A549 (cell line): ENCODE data around the gene NCAPD2. TPM values are rescaled to one million over a fixed set of nuclear protein-coding genes. Genes with fewer than 3 reads are reported as not detected.
"Not testable (repeated sequence)": the region's sequence is repeated elsewhere in the genome, so short reads cannot be mapped to it uniquely, and the experiment has no call there.

Experiments
- ATAC-seq, 2 experiments: fragments of 200-7000 bp in 1 of 2; fragments of >200 bp in 1 of 2; cut with Nextera tagmentation in 1 of 2; cut with Tn5 transposase in 1 of 2; 3 replicates each; pipeline versions ENCODE4 v1.8.0 to v1.9.1; 2018 to 2020; ENCODE audit warnings: mild to moderate bottlenecking in 1 of 2, moderate library complexity in 1 of 2
- CTCF ChIA-PET: fragments of 300-600 bp; sonication (Branson Sonifier 250); formaldehyde crosslinking; extraction: SDS; loops from one replicate; lab custom pipeline; 2021; ENCODE audit warnings: antibody characterized with exemption, inconsistent platforms; lab: Yijun Ruan, JAX
- POLR2A ChIA-PET: fragments of 350-600 bp; formaldehyde crosslinking; extraction: SDS; loops from one replicate; lab custom pipeline; 2021; ENCODE audit warnings: antibody characterized with exemption, inconsistent platforms; lab: Yijun Ruan, JAX
- DNase-seq, 2 experiments: peaks; one replicate each; pipeline versions ENCODE4 v3.0.0 to v3.0.0-alpha.2; 2011 to 2016; ENCODE audit warnings: low read depth in 1 of 2, low spot score in 1 of 2
- FAIRE-seq: peaks from 2 replicates; lab custom pipeline; 2011; peaks lifted over from hg19 to GRCh38; lab: Jason Lieb, UNC
- H3K27ac ChIP-seq, 2 experiments: fragments of >200 bp; sonication (Bioruptor Twin); formaldehyde crosslinking; 3 replicates each; pipeline ENCODE4 v1.5.1; 2016 to 2017
- H3K4me1 ChIP-seq: fragments of >200 bp; sonication (Bioruptor Twin); formaldehyde crosslinking; 3 replicates; pipeline ENCODE4 v1.6.1; 2016
- H3K4me2 ChIP-seq: fragments of >200 bp; sonication (Bioruptor Twin); formaldehyde crosslinking; 3 replicates; pipeline ENCODE4 v1.6.1; 2016
- H3K4me3 ChIP-seq: fragments of >200 bp; sonication (Bioruptor Twin); formaldehyde crosslinking; 3 replicates; pipeline ENCODE4 v1.5.1; 2016
- H3K9me3 ChIP-seq: fragments of >200 bp; sonication (Bioruptor Twin); formaldehyde crosslinking; 3 replicates; pipeline ENCODE4 v1.6.1; 2016
- CBX8 ChIP-seq: fragments of 200-600 bp; sonication (generic); IDR thresholded peaks from 2 replicates; pipeline ENCODE4 v1.6.1; 2016
- CEBPB ChIP-seq, 2 experiments: fragments of >200 bp in 1 of 2; sonication (Bioruptor Twin) in 1 of 2; formaldehyde crosslinking in 1 of 2; IDR thresholded peaks; 2 replicates each; pipeline ENCODE4 v1.6.1; 2012 to 2016
- ELK1 ChIP-seq: fragments of 150-350 bp; IDR thresholded peaks from 2 replicates; pipeline ENCODE4 v1.6.1; 2014; ENCODE audit warnings: low read depth, mild to moderate bottlenecking, low read length
- FOSL2 ChIP-seq, 2 experiments: fragments of 450-650 bp in 1 of 2; fragments of >200 bp in 1 of 2; sonication (Bioruptor Twin) in 1 of 2; formaldehyde crosslinking; IDR thresholded peaks; 2 replicates each; pipeline versions ENCODE4 v1.5.0 to v1.6.1; 2016 to 2020; ENCODE audit warnings: mild to moderate bottlenecking in 1 of 2, moderate library complexity in 1 of 2
- HMGXB4 ChIP-seq: fragments of 250-450 bp; sonication (Bioruptor Pico); IDR thresholded peaks from 2 replicates; pipeline ENCODE4 v1.5.0; 2021; ENCODE audit warnings: mild to moderate bottlenecking, moderate library complexity, borderline replicate concordance
- JUN ChIP-seq, 2 experiments: fragments of >200 bp; sonication (Bioruptor Twin); formaldehyde crosslinking; IDR thresholded peaks; 2 replicates in 1 of 2; 3 replicates in 1 of 2; pipeline ENCODE4 v1.6.1; 2016 to 2017
- MAFK ChIP-seq: fragments of 450-650 bp; IDR thresholded peaks from 2 replicates; pipeline ENCODE4 v1.6.1; 2014; ENCODE audit not compliant: partially characterized antibody
- MAX ChIP-seq: IDR thresholded peaks from 2 replicates; pipeline ENCODE4 v1.6.1; 2012
- MAZ ChIP-seq: fragments of 150-350 bp; IDR thresholded peaks from 2 replicates; pipeline ENCODE4 v1.6.1; 2014; ENCODE audit warnings: antibody characterized with exemption, low read depth, low read length, borderline replicate concordance
- NPAS2 ChIP-seq: fragments of 250-450 bp; sonication (Bioruptor Pico); IDR thresholded peaks from 2 replicates; pipeline ENCODE4 v1.8.0; 2022; ENCODE audit warnings: mild to moderate bottlenecking, moderate library complexity, borderline replicate concordance
- PHF8 ChIP-seq: fragments of 200-600 bp; sonication (generic); IDR thresholded peaks from 2 replicates; pipeline ENCODE4 v1.6.1; 2016; ENCODE audit warnings: low read depth, mild to moderate bottlenecking, antibody characterized with exemption, moderate library complexity, borderline replicate concordance
- POLR2AphosphoS2 ChIP-seq: conservative IDR thresholded peaks from 2 replicates; pipeline ENCODE4 v1.6.1; 2012; ENCODE audit warnings: low read length, improper control_type of control experiment, inconsistent platforms
- RAD21 ChIP-seq, 2 experiments: fragments of >200 bp in 1 of 2; sonication (Bioruptor Twin) in 1 of 2; formaldehyde crosslinking in 1 of 2; IDR thresholded peaks in 1 of 2; conservative IDR thresholded peaks in 1 of 2; 2 replicates in 1 of 2; 3 replicates in 1 of 2; pipeline ENCODE4 v1.6.1; 2012 to 2018; ENCODE audit warnings: inconsistent platforms in 1 of 2
- SMC3 ChIP-seq: fragments of >200 bp; sonication (Bioruptor Twin); formaldehyde crosslinking; IDR thresholded peaks from 3 replicates; pipeline ENCODE4 v1.6.1; 2018; ENCODE audit warnings: inconsistent platforms
- TFCP2L1 ChIP-seq: fragments of 250-450 bp; sonication (Bioruptor Pico); IDR thresholded peaks from 2 replicates; pipeline ENCODE4 v1.5.0; 2021; ENCODE audit warnings: mild to moderate bottlenecking
- ZNF302 ChIP-seq: fragments of 250-450 bp; sonication (Bioruptor Pico); IDR thresholded peaks from 2 replicates; pipeline ENCODE4 v1.9.0; 2021; ENCODE audit warnings: inconsistent platforms, mild to moderate bottlenecking, moderate library complexity
- WGBS: methylation state at CpG from one replicate; pipeline ENCODE4 v1.1.6; 2017; ENCODE audit errors: missing lambda C conversion rate; 5-methylcytosine and 5-hydroxymethylcytosine counted together
- polyA plus RNA-seq, 4 experiments: library from polyadenylated mRNA; depleted of rRNA in 3 of 4; stranded (reverse); fragments of >200 nt; fragmentation: RNase III in 1 of 4; extraction: RNeasy Plus Mini Kit Qiagen cat#74134 plus additional on column Dnase treatment in 1 of 4; gene quantifications; 2 replicates in 3 of 4; 3 replicates in 1 of 4; pipeline ENCODE4 v1.2.3, GENCODE V29; 2011 to 2017
- TF ChIP-seq, protein P1 (sequence below): fragments of 200-600 bp; sonication (generic); IDR thresholded peaks from 2 replicates; pipeline ENCODE4 v1.6.1; 2016; ENCODE audit warnings: antibody characterized with exemption, mild to moderate bottlenecking, moderate library complexity

The NCAPD2 gene
- polyA plus RNA-seq, 2 of the 4 experiments (the other 2 are of a cell fraction): 82.0 to 130 TPM

DNA sequence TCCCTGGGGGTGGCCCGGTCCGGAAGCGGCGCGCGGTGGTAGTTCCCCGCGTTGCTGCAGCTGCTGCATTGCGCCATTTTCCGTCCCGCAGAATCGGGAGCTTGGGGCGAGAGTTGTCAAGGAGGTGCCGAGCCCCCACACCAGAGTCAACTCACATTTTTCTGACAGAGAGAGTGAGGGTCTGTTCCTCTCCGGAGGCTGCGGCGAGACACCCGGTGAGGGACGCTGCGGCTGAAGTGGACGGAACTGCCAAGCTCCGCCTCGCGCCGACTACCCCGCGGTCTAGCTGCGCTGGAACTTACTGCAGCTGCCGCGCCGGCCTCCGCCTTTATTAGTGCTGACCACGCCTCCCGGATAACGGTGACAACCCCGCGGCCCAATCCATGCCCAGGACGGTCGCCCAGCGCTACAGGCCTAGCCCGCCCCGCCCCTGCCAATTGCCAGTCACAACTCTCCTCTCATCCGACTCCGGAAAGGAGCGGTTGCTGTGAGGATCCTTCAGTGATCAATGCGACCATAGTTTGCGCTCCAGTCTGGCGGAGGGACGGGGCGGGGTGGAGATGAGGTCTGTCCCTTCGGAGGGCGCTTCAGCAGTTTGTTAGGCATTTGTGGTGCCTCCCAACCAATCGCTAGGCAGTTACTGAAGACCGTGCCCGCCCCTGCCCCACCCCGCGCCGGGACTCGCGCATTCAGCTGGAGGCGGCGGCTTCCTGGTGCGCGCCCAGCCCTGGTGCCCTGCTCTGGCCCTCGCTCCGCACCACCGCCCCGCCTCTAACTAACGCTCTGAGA is 23.3 kb upstream of the NCAPD2 start, which contains the start of gene VAMP1 (continued):
- TF ChIP-seq, protein P1, sequence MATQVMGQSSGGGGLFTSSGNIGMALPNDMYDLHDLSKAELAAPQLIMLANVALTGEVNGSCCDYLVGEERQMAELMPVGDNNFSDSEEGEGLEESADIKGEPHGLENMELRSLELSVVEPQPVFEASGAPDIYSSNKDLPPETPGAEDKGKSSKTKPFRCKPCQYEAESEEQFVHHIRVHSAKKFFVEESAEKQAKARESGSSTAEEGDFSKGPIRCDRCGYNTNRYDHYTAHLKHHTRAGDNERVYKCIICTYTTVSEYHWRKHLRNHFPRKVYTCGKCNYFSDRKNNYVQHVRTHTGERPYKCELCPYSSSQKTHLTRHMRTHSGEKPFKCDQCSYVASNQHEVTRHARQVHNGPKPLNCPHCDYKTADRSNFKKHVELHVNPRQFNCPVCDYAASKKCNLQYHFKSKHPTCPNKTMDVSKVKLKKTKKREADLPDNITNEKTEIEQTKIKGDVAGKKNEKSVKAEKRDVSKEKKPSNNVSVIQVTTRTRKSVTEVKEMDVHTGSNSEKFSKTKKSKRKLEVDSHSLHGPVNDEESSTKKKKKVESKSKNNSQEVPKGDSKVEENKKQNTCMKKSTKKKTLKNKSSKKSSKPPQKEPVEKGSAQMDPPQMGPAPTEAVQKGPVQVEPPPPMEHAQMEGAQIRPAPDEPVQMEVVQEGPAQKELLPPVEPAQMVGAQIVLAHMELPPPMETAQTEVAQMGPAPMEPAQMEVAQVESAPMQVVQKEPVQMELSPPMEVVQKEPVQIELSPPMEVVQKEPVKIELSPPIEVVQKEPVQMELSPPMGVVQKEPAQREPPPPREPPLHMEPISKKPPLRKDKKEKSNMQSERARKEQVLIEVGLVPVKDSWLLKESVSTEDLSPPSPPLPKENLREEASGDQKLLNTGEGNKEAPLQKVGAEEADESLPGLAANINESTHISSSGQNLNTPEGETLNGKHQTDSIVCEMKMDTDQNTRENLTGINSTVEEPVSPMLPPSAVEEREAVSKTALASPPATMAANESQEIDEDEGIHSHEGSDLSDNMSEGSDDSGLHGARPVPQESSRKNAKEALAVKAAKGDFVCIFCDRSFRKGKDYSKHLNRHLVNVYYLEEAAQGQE: peak; percentile 35; the same call in 1 of the 2 replicates
- TF ChIP-seq MAFK (peak; percentile 76), ELK1 (no peak), CBX8 (no peak), PHF8 (peak; percentile 95), JUN (IDR thresholded peaks at IDR 0.05) (peak; percentile 50 to 97; a peak in 4 of 5 replicates), SMC3 (0 out of 3 replicates have a peak, but pooled peaks have one; percentile 7), RAD21 (conservative IDR thresholded peaks at IDR 0.05 in 1 of 2, IDR thresholded peaks at IDR 0.05 in 1 of 2) (no peak), TFCP2L1 (peak; percentile 89), FOSL2 (IDR thresholded peaks at IDR 0.05) (no peak), FOSL2 (CRISPR knock-in tag; IDR thresholded peaks at IDR 0.05) (no peak), NPAS2 (no peak)

- DNase-seq (peak in 1 of 2 experiments; percentile 17), FAIRE-seq (no peak), ATAC-seq (no peak)
- H3K4me2 ChIP-seq: peak overlapping the region; percentile 100; the same call in 2 of the 3 replicates
- ChIA-PET CTCF (interaction anchor here (1.1 kb wide), 1 partner anchor 21 kb away, joined by 3 read pairs; the partner anchor contains the start of gene MRPL51), POLR2A (no interaction called here)
- H3K27ac ChIP-seq: no peak overlapping the region
- TF ChIP-seq FOSL2 (IDR thresholded peaks at IDR 0.05) (no peak), FOSL2 (CRISPR knock-in tag; IDR thresholded peaks at IDR 0.05) (0 out of 2 replicates have a peak, but pooled peaks have one; percentile 7), POLR2AphosphoS2 (no peak)
- 39% methylated on average over 1 of the region's 1 CpG for WGBS
- H3K9me3 ChIP-seq: no peaks in the 10 kb centered on the region
- H3K4me1 ChIP-seq: peaks cover 38% of the 10 kb centered on the region
- H3K4me3 ChIP-seq: no peak overlapping the region
Observed at GRCh38 chr12:6471989-6472360, 21.9 kb upstream of the NCAPD2 start.

DNA sequence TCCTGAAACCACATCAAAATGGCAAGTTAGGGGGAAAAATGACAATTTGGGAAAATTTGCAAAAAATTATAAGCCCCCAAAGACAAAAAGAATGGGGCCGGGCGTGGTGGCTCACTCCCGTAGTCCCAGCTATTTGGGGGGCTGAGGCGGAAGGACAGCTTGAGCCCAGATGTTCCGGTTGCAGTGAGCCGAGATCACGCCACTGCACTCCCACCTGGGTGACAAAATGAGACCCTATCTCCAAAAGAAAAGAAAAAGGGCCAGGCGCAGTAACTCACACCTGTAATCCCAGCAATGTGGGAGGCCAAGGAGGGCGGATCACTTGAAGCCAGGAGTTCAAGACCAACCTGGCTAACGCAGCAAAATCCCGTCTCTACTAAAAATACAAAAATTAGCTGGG is 21.4 kb upstream of the NCAPD2 start:
- Histone ChIP-seq H3K27ac (no peak overlapping the region), H3K4me1 (peaks cover 38% of the 10 kb centered on the region)
- no peak for DNase-seq
- no peak for FAIRE-seq
- TF ChIP-seq MAFK (no peak), HMGXB4 (CRISPR knock-in tag) (no peak), ZNF302 (CRISPR knock-in tag) (no peak), MAX (no peak), MAZ (no peak), CEBPB (IDR thresholded peaks at IDR 0.05) (no peak)
- TF ChIP-seq, all 56 proteins: peak for 0
- ChIA-PET CTCF (no interaction called here), POLR2A (no interaction called here)
- no peak overlapping the region for H3K4me3 ChIP-seq
- no peaks in the 10 kb centered on the region for H3K9me3 ChIP-seq
- ATAC-seq: no peak
- 84% methylated on average over 11 of the region's 11 CpGs for WGBS
- H3K4me2 ChIP-seq: no peak overlapping the region

GRCh38 chr12:6475233-6475975 is 18.5 kb upstream of the NCAPD2 start:
- 71% methylated on average over 14 of the region's 48 CpGs for WGBS
- H3K9me3 ChIP-seq, ATAC-seq, DNase-seq, H3K4me2 ChIP-seq, CTCF ChIA-PET, H3K4me3 ChIP-seq, FAIRE-seq, POLR2A ChIA-PET, H3K27ac ChIP-seq: not testable (repeated sequence)
- peaks cover 13% of the 10 kb centered on the region for H3K4me1 ChIP-seq
